HG02885 (cell line): ENCODE measurements around the gene ZNF500.
"Not testable (repeated sequence)": the region's sequence is repeated elsewhere in the genome, so short reads cannot be mapped to it uniquely, and the experiment has no call there.

ENCODE experiments used
- ATAC-seq: cut with Tn5 transposase; IDR thresholded peaks from one replicate; pipeline ENCODE4 v1.9.1; 2021; ENCODE audit warnings: mild to moderate bottlenecking; ENCODE audit not compliant: unreplicated experiment, poor library complexity

ZNF500 gene

DNA sequence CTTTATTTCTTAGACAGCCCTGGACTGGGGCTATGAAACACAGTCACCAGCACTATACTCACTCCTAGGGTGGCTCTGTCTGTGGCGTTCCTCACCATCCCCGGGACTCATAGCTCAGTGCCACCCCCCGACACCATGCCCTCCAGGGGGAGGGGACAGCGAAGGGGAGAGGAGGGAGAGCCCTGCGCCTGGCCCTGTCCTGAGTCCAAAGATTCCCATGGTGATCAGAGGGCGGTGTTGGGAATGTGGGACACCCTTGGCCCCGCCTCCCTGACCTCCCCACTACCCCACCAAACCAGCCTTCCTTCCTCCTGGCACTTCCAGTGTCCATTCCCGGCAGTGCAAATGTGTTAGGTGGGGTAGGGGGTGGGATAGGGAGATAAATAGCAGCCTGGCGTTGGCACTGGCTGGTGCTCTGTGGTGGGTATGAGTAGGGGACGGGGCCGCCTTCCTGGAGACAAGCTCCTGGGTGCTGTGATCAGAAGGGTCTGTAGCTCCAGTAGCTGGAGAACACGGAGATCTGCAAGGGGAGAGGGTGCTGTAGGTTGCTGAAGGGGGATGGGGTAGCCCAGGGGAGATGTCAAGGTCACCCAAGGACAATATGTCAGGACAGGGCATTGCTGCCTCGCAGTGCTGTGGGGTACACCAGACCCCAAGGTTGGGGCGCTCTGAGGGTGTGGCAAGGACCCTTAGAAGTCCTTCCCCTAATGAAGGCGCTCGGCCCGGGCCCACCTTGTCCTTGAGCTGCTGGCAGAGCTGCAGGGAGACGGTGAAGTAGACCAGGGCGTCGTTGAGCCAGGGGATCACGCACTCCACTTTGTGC is 30.2 kb upstream of the ZNF500 start:
- ATAC-seq, result no peak

DNA sequence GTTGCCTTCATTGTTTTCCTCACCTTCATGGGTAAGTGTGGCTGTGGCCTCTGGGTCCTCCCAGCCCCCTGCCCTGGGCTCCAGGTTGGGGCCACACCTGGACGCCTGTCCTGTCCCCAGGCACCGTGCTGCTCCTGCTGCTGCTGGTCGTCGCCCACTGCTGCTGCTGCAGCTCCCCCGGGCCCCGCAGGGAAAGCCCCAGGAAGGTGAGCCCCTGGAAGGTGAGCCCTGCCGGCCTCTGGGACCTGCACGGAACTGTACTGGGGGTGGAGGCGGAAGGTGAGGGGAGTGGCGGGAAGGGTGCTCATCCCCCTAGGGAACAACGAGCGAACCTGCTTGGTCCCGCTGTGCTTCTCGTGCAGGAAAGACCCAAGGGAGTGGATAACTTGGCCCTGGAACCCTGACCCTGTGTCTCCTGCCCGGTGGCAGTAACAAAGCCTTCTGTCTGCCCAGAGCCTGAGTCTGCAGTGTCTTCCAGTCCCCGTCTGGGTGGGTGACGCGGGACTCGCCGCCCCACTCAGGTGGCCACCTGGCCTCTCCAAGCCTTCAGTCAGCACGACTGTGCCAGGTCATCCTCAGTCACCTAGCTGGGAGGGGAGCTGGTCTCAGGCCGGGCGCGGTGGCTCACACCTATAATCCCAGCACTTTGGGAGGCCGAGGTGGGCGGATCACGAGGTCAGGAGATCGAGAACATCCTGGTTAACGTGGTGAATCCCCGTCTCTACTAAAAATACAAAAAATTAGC is 29.0 kb upstream of the ZNF500 start:
- no peak for ATAC-seq

DNA sequence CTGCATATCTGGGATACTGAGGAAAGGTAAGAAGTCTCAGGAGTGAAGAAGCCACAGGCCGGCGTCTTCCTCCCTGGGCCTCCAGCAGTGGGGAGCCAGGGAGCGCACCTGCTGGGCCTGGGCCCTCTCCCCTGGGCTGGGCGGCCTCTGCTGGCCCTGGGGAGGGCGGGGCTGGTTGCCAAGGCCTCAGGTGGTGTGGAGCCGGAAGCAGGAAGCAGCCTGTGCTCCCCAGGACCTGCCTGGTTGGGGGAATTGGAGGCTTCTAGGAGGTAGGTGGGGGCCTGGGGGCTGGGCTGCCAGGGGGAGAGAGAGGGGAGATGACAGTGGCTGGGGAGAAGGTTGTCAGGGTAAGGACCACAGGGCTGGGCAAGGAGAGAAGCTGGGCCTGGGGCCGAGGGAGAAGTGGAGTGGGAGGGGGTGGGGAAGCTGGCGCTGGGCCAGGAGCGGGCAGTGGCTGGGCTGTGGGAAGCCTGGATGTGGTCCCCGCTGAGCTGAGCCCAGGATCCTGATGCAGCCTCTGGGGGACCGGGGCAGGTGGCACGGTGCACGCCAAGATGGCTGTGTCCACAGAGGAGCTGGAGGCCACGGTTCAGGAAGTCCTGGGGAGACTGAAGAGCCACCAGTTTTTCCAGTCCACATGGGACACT is 28.3 kb upstream of the ZNF500 start, which contains the start of gene SMIM22:
TSS of gene SMIM22 (plus strand) at position 189 of the 647 bp plus-strand sequence. CDS start at position 555, 366 bp downstream.
- ATAC-seq, result no peak

- no peak for ATAC-seq
These were observed 26.1 kb upstream of the ZNF500 start for GRCh38 chr16:4792951-4793513.

DNA sequence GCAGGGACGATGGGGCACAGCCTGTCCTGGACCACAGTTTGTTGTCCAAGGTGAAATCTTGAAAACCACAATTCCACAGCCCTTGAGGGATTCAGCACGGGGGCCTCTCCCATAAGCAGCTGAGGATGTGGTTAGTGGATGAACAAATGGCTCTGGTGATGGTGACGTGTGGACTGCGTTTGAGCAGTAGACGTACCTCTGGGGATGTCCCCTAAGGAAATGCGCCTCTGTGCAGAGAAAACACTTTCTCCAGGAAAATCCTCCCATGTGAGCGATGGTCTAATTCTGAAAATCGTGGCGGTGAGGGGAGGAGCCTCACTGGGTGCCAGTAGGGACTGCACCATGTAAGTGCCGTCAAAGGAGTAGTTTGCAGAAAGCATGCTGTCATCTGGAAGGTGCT is 23.9 kb upstream of the ZNF500 start:
- no peak for ATAC-seq

GRCh38 chr16:4790261-4790660 is 23.3 kb upstream of the ZNF500 start:
- no peak for ATAC-seq

DNA sequence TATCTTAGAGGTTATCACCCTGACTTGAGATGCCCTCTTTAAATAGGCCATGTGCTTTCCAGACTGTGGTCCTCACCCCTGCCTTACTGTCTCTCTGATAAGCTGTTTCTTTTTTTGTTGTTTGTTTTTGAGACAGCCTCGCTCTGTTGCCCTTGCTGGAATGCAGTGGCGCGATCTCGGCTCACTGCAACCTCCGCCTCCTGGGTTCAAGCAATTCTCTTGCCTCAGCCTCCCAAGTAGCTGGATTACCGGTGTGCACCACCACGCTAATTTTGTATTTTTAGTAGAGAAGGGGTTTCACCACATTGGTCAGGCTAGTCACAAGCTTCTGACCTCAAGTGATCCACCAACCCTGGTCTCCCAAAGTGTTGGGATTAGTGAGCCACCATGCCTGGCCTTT is 21.9 kb upstream of the ZNF500 start:
- ATAC-seq, result no peak

GRCh38 chr16:4788489-4788889 is 21.5 kb upstream of the ZNF500 start:
- no peak for ATAC-seq

DNA sequence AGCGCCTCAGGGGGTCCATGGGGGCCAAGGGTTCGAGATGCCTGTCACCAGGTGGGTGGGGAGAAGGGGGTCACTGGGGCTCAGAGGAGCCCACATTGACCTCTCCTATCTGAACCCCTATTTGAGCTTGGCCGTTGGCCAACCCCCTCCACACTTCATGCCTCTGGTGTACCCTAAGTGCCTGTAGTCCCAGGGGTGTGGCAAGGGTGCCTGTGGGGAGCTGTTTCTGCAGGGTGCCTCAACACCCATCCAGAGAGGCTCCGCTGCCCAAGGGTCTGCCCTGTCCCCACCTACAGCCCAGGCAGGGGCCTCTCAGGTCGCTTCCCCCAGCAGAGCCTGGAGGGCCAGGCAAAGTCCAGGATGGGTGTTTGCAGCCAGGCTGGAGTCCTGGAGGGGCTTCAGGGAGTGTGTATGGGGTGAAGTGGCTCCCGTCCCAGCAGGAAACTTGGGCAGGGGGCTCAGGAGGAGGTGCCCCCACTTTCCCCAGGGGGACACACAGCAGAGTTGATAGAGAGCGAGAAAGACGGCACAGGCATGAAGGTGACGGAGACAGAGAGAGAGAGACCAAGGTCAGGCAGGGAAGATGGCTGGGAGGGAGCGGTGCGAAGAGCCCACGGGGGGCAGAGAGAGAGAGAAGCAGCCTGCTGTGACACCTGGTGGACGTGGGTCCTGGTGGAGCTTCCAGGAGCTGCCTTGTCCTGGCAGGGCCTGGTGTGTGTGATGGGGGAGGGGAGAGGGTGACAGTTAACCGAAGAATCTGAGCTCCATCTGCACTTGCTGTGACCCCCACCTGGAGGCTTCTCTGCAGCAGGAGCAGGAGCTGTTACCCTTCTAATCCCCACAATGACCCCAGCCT is 20.9 kb upstream of the ZNF500 start, which contains the start of gene SEPTIN12:
TSS of gene SEPTIN12 (minus strand) at position 719 of the 856 bp plus-strand sequence. CDS start at position 19, 700 bp downstream.
- ATAC-seq, result no peak

- no peak for ATAC-seq
These were observed 20.1 kb upstream of the ZNF500 start for GRCh38 chr16:4787068-4787467.

- ATAC-seq, result no peak
These were observed 18.9 kb upstream of the ZNF500 start for GRCh38 chr16:4785758-4786433.

GRCh38 chr16:4784444-4784987 is 17.6 kb upstream of the ZNF500 start:
- not testable (repeated sequence) for ATAC-seq

- no peak for ATAC-seq
These were observed 17.0 kb upstream of the ZNF500 start for GRCh38 chr16:4783951-4784336.

- ATAC-seq, result no peak
These were observed 16.4 kb upstream of the ZNF500 start for GRCh38 chr16:4783251-4783950.

DNA sequence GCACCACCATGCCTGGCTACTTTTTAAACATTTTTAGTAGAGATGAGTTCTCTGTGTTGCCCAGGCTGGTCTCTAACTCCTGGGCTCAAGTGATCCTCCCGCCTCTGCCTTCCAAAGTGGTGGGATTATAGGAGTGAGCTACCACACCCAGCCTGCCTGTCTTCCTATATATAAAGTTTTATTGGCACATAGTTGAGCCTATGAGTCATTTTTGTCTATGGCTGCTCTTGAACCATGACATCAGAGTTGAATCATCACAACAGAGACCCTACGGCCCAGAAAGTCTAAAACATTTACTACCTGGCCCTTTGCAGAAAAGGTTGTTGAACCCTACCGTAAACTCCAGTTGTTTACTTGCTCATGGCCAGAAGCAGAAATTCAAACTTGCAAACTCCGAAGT is 13.3 kb upstream of the ZNF500 start:
- no peak for ATAC-seq

DNA sequence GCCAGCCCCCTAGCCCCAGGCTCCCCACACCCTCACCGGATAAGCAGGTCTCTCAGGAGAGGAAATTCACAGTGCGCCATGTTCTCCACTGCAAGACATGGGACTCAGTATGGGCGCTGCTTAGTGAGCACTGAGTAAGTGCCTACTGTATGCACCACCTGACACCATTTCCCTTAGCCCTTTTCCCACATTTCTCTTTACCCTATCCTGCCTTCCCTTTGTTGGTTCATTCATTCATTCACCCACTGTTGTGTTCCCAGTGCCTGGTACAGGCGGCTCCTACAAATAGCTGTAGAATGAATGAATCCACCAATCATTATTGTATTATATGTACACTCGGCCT is 11.1 kb upstream of the ZNF500 start:
- ATAC-seq, result no peak

GRCh38 chr16:4777339-4778049 is 10.5 kb upstream of the ZNF500 start:
- ATAC-seq, result no peak
